KMS-11 (cell line): ENCODE data around the gene HMX1.

Experiments used
- H2AFZ ChIP-seq: fragments of 200-600 bp; sonication (generic); 2 replicates; pipeline ENCODE4 v1.6.1; 2016; ENCODE audit warnings: antibody characterized with exemption, mixed run types, low read depth
- H3K27ac ChIP-seq: fragments of 200-600 bp; sonication (generic); 2 replicates; pipeline ENCODE4 v1.6.1; 2016; ENCODE audit warnings: mild to moderate bottlenecking, mixed run types
- H3K27me3 ChIP-seq: fragments of 200-600 bp; sonication (generic); 2 replicates; pipeline ENCODE4 v1.6.1; 2017; ENCODE audit warnings: mild to moderate bottlenecking, low read depth, mixed run types, moderate library complexity; ENCODE audit not compliant: insufficient read depth
- H3K36me3 ChIP-seq: fragments of 200-600 bp; sonication (generic); 2 replicates; pipeline ENCODE4 v1.6.1; 2017; ENCODE audit warnings: mild to moderate bottlenecking, mixed run types; ENCODE audit not compliant: insufficient read depth
- H3K4me1 ChIP-seq: fragments of 200-600 bp; sonication (generic); 2 replicates; pipeline ENCODE4 v1.6.1; 2016; ENCODE audit warnings: mild to moderate bottlenecking, low read depth, mixed run types; ENCODE audit not compliant: poor library complexity, severe bottlenecking
- H3K4me2 ChIP-seq: fragments of 200-600 bp; sonication (generic); 2 replicates; pipeline ENCODE4 v1.7.0; 2016; ENCODE audit warnings: mild to moderate bottlenecking, mixed run types
- H3K4me3 ChIP-seq: fragments of 200-600 bp; sonication (generic); IDR thresholded peaks from 2 replicates; pipeline ENCODE4 v1.6.1; 2017; ENCODE audit warnings: low read depth, low read length, mixed read lengths; ENCODE audit not compliant: insufficient read depth
- H3K79me2 ChIP-seq: fragments of 200-600 bp; sonication (generic); 2 replicates; pipeline ENCODE4 v1.6.1; 2016; ENCODE audit warnings: low read depth, mixed run types; ENCODE audit not compliant: insufficient read depth
- H3K9ac ChIP-seq: fragments of 200-600 bp; sonication (generic); 2 replicates; pipeline ENCODE4 v1.6.1; 2016; ENCODE audit warnings: mild to moderate bottlenecking, mixed run types
- H4K20me1 ChIP-seq: fragments of 200-600 bp; sonication (generic); 2 replicates; pipeline ENCODE4 v1.6.1; 2016; ENCODE audit warnings: mild to moderate bottlenecking, mixed run types; ENCODE audit not compliant: insufficient read depth
- CTCF ChIP-seq: fragments of 200-600 bp; sonication (generic); conservative IDR thresholded peaks from 2 replicates; pipeline ENCODE4 v1.6.1; 2017; ENCODE audit warnings: low read depth, mild to moderate bottlenecking, antibody characterized with exemption, low read length, moderate library complexity, mixed read lengths

The HMX1 gene

GRCh38 chr4:8915201-8916200, 43.9 kb upstream of the HMX1 start:
- Histone ChIP-seq H3K9ac (no peak overlapping the region), H3K36me3 (no peaks in the 10 kb centered on the region), H3K27me3 (no peaks in the 10 kb centered on the region), H4K20me1 (no peaks in the 10 kb centered on the region), H3K4me2 (no peak overlapping the region), H3K4me3 (no peak overlapping the region), H3K27ac (no peak overlapping the region), H3K79me2 (no peaks in the 10 kb centered on the region), H2AFZ (no peak overlapping the region), H3K4me1 (no peaks in the 10 kb centered on the region)
- TF ChIP-seq CTCF: no peak

- no peak for TF ChIP-seq CTCF
- H3K27me3 ChIP-seq: no peaks in the 10 kb centered on the region; the same call in 1 of the 2 replicates
- no peak overlapping the region for H2AFZ ChIP-seq
Observed at GRCh38 chr4:8914461-8915171, 43.0 kb upstream of the HMX1 start.

GRCh38 chr4:8913858-8914460, 42.3 kb upstream of the HMX1 start:
- H3K27me3 ChIP-seq: no peaks in the 10 kb centered on the region; the same call in 1 of the 2 replicates

More at GRCh38 chr4:8914461-8915171, 43.0 kb upstream of the HMX1 start:
- Histone ChIP-seq H3K79me2 (no peaks in the 10 kb centered on the region), H4K20me1 (no peaks in the 10 kb centered on the region), H3K9ac (no peak overlapping the region), H3K4me1 (no peaks in the 10 kb centered on the region), H3K4me3 (no peak overlapping the region), H3K4me2 (no peak overlapping the region), H3K36me3 (no peaks in the 10 kb centered on the region), H3K27ac (no peak overlapping the region)

More at GRCh38 chr4:8913858-8914460, 42.3 kb upstream of the HMX1 start:
- no peaks in the 10 kb centered on the region for H3K79me2 ChIP-seq
- no peak overlapping the region for H3K4me3 ChIP-seq
- H3K36me3 ChIP-seq: no peaks in the 10 kb centered on the region
- no peak overlapping the region for H3K4me2 ChIP-seq
- H4K20me1 ChIP-seq: no peaks in the 10 kb centered on the region
- TF ChIP-seq CTCF: no peak
- H2AFZ ChIP-seq: no peak overlapping the region
- no peak overlapping the region for H3K27ac ChIP-seq
- H3K9ac ChIP-seq: no peak overlapping the region
- no peaks in the 10 kb centered on the region for H3K4me1 ChIP-seq
